CD14-positive monocyte (primary cell): ENCODE measurements around the gene PCBP3. TPM values are rescaled to one million over a fixed set of nuclear protein-coding genes. Genes with fewer than 3 reads are reported as not detected.

Experiments used
- DNase-seq, 3 donors: peaks; one replicate each; pipeline ENCODE4 v3.0.0-alpha.2; 2011 to 2022
- H2AFZ ChIP-seq: 2 replicates; pipeline ENCODE4 v1.6.0; 2012; ENCODE audit warnings: mild to moderate bottlenecking, low read depth, low read length, inconsistent platforms; ENCODE audit not compliant: insufficient read depth, poor library complexity, severe bottlenecking
- H3K27ac ChIP-seq, 2 donors: 1 replicate in 1 of 2; 2 replicates in 1 of 2; pipeline ENCODE4 v1.5.1; 2012 to 2013; ENCODE audit warnings: low read length in 2 of 2, control low read depth in 1 of 2, inconsistent platforms in 1 of 2, low read depth in 1 of 2, mild to moderate bottlenecking in 1 of 2
- H3K27me3 ChIP-seq, 2 donors: one replicate each; pipeline versions ENCODE4 v1.6.0 to v1.6.1; 2011 to 2013; ENCODE audit warnings: low read length in 2 of 2; ENCODE audit not compliant: control insufficient read depth in 2 of 2, insufficient read depth in 2 of 2
- H3K36me3 ChIP-seq, 2 donors: replicated peaks in 1 of 2; 1 replicate in 1 of 2; 2 replicates in 1 of 2; pipeline versions ENCODE4 v1.5.1 to v1.6.1; 2012 to 2013; ENCODE audit warnings: low read length in 2 of 2, control low read depth in 1 of 2, inconsistent platforms in 1 of 2, mild to moderate bottlenecking in 1 of 2; ENCODE audit not compliant: insufficient read depth in 2 of 2, control insufficient read depth in 1 of 2
- H3K4me1 ChIP-seq, 2 donors: 1 replicate in 1 of 2; 2 replicates in 1 of 2; pipeline versions ENCODE4 v1.5.1 to v1.6.1; 2012 to 2013; ENCODE audit warnings: low read length in 2 of 2, control low read depth in 1 of 2, inconsistent platforms in 1 of 2, mild to moderate bottlenecking in 1 of 2, moderate library complexity in 1 of 2; ENCODE audit not compliant: insufficient read depth in 2 of 2, control insufficient read depth in 1 of 2
- H3K4me2 ChIP-seq: replicated peaks from 2 replicates; pipeline ENCODE3; 2012; ENCODE audit warnings: low read length, moderate library complexity, mild to moderate bottlenecking; ENCODE audit not compliant: poor library complexity, severe bottlenecking; ENCODE audit errors: extremely low read depth
- H3K4me3 ChIP-seq, 3 experiments: fragments of 200-600 bp in 1 of 3; sonication (generic) in 1 of 3; replicated peaks in 1 of 3; 1 replicate in 2 of 3; 2 replicates in 1 of 3; pipeline ENCODE4 v1.5.1; 2011 to 2013; ENCODE audit warnings: low read length in 3 of 3, mild to moderate bottlenecking in 3 of 3, control low read depth in 2 of 3, low read depth in 2 of 3, inconsistent platforms in 1 of 3, moderate library complexity in 1 of 3
- H3K79me2 ChIP-seq: 2 replicates; pipeline ENCODE4 v1.6.0; 2012; ENCODE audit warnings: mild to moderate bottlenecking, control low read depth, inconsistent platforms, low read length, moderate library complexity; ENCODE audit not compliant: insufficient read depth
- H3K9ac ChIP-seq: 2 replicates; pipeline ENCODE4 v1.6.0; 2017; ENCODE audit warnings: low read length, mild to moderate bottlenecking; ENCODE audit not compliant: insufficient read depth, poor library complexity, severe bottlenecking
- H3K9me3 ChIP-seq, 2 donors: replicated peaks in 1 of 2; 1 replicate in 1 of 2; 2 replicates in 1 of 2; pipeline versions ENCODE4 v1.5.1 to v1.6.1; 2012 to 2013; ENCODE audit warnings: low read length in 2 of 2, control low read depth in 1 of 2; ENCODE audit not compliant: control insufficient read depth in 1 of 2, insufficient read depth in 1 of 2
- H4K20me1 ChIP-seq: 2 replicates; pipeline ENCODE4 v1.6.0; 2012; ENCODE audit warnings: mild to moderate bottlenecking, low read length, control low read depth, moderate library complexity; ENCODE audit not compliant: insufficient read depth
- H3K27ac Mint-ChIP-seq, 7 donors: one replicate each; pipeline ENCODE4 v1.8.0; 2020; ENCODE audit warnings: mild to moderate bottlenecking in 7 of 7, mixed read lengths in 7 of 7, moderate library complexity in 6 of 7, inconsistent platforms in 2 of 7
- H3K27me3 Mint-ChIP-seq, 3 donors: one replicate each; pipeline ENCODE4 v1.8.0; 2021 to 2022; ENCODE audit warnings: low read depth in 3 of 3, mild to moderate bottlenecking in 3 of 3, mixed read lengths in 3 of 3, moderate library complexity in 3 of 3, inconsistent platforms in 1 of 3
- H3K36me3 Mint-ChIP-seq, 2 donors: one replicate each; pipeline ENCODE4 v1.8.0; 2020; ENCODE audit warnings: mixed read lengths in 2 of 2, inconsistent platforms in 1 of 2, mild to moderate bottlenecking in 1 of 2
- H3K4me1 Mint-ChIP-seq: one replicate; pipeline ENCODE4 v1.8.0; 2020; ENCODE audit warnings: mild to moderate bottlenecking, mixed read lengths
- H3K4me3 Mint-ChIP-seq, 2 donors: one replicate each; pipeline ENCODE4 v1.8.0; 2020; ENCODE audit warnings: mild to moderate bottlenecking in 2 of 2, mixed read lengths in 2 of 2, moderate library complexity in 1 of 2
- H3K9me3 Mint-ChIP-seq, 7 donors: one replicate each; pipeline ENCODE4 v1.8.0; 2020 to 2022; ENCODE audit warnings: mixed read lengths in 7 of 7, mild to moderate bottlenecking in 6 of 7, moderate library complexity in 6 of 7, inconsistent platforms in 2 of 7
- CTCF ChIP-seq: fragments of 200-600 bp; IDR thresholded peaks from one replicate; pipeline ENCODE4 v1.8.0; 2022; ENCODE audit warnings: antibody characterized with exemption, mild to moderate bottlenecking
- WGBS: methylation state at CpG from one replicate; pipeline ENCODE4 v1.1.5; 2013; ENCODE audit warnings: missing lambda C conversion rate; ENCODE audit not compliant: insufficient coverage; 5-methylcytosine and 5-hydroxymethylcytosine counted together
- intact Hi-C, 2 donors: fragments of 100-400 bp; cut with micrococcal nuclease; formaldehyde crosslinking; loops; one replicate each; pipeline versions ENCODE4 v1.15.0 to v1.15.1; 2023
- polyA plus RNA-seq, 3 donors: library from polyadenylated mRNA; depleted of rRNA in 1 of 3; unstranded in 2 of 3; stranded (reverse) in 1 of 3; fragments of 300-500 nt in 2 of 3; fragments of >200 nt in 1 of 3; fragmentation: Illumina TruSeq in 2 of 3; gene quantifications; 1 replicate in 2 of 3; 2 replicates in 1 of 3; pipeline ENCODE4 v1.2.3, GENCODE V29; 2012 to 2021

Gene PCBP3
- polyA plus RNA-seq, 3 donors: 0.34 to 0.49 TPM; not detected in 1

- Histone ChIP-seq H3K36me3 (no peaks in the 10 kb centered on the region), H3K9ac (no peak overlapping the region), H3K27me3 (no peaks in the 10 kb centered on the region), H3K79me2 (no peaks in the 10 kb centered on the region), H3K4me3 (no peak overlapping the region), H3K27ac (no peak overlapping the region), H2AFZ (no peak overlapping the region), H3K4me2 (no peak overlapping the region), H3K9me3 (peaks cover 11 to 17% of the 10 kb centered on the region in 2 donors), H4K20me1 (no peaks in the 10 kb centered on the region), H3K4me1 (no peaks in the 10 kb centered on the region)
- Mint-ChIP-seq H3K36me3 (peaks cover 0 to 2% of the 10 kb centered on the region in 2 donors), H3K27ac (no peak overlapping the region), H3K9me3 (peaks cover 12 to 19% (median 16%) of the 10 kb centered on the region in 7 donors), H3K4me3 (no peak overlapping the region), H3K27me3 (no peaks in the 10 kb centered on the region), H3K4me1 (no peaks in the 10 kb centered on the region)
- intact Hi-C loops: no loop called here
- no peak for TF ChIP-seq CTCF
- WGBS: no CpG with 5 or more reads among the region's 3 CpGs
- no peak for DNase-seq
These were observed 195.7 kb downstream of the PCBP3 start for GRCh38 chr21:45839274-45839673.

GRCh38 chr21:45841033-45841432, 197.5 kb downstream of the PCBP3 start:
- H3K4me1 ChIP-seq: no peaks in the 10 kb centered on the region
- H4K20me1 ChIP-seq: no peaks in the 10 kb centered on the region
- H3K27me3 ChIP-seq: no peaks in the 10 kb centered on the region
- H3K9me3 Mint-ChIP-seq: peaks cover 12 to 19% (median 16%) of the 10 kb centered on the region in 7 donors
- DNase-seq: no peak
- no peak for TF ChIP-seq CTCF
- peaks cover 11 to 17% of the 10 kb centered on the region in 2 donors for H3K9me3 ChIP-seq
- 90% methylated on average over 2 of the region's 8 CpGs for WGBS
- no peak overlapping the region for H3K4me3 ChIP-seq
- H3K4me1 Mint-ChIP-seq: no peaks in the 10 kb centered on the region
- intact Hi-C loops: loop anchor here in 1 of 2 donors (10.0 kb wide), 1 partner anchor 56 kb away; no protein-coding TSS in a partner anchor
- no peak overlapping the region for H3K27ac ChIP-seq
- H3K9ac ChIP-seq: no peak overlapping the region
- H3K36me3 Mint-ChIP-seq: peaks cover 0 to 2% of the 10 kb centered on the region in 2 donors
- H3K36me3 ChIP-seq: no peaks in the 10 kb centered on the region
- H3K27ac Mint-ChIP-seq: no peak overlapping the region
- H3K27me3 Mint-ChIP-seq: peaks cover 0 to 2% (median 0%) of the 10 kb centered on the region in 3 donors
- no peak overlapping the region for H2AFZ ChIP-seq
- no peak overlapping the region for H3K4me2 ChIP-seq
- no peaks in the 10 kb centered on the region for H3K79me2 ChIP-seq
- H3K4me3 Mint-ChIP-seq: no peak overlapping the region
